Measurements from ENCODE around the gene UBA1. TPM values are rescaled to one million over a fixed set of nuclear protein-coding genes. Genes with fewer than 3 reads are reported as not detected.
A peak's percentile ranks its signal among the peaks of the same experiment; 100 is the strongest.

The UBA1 gene
- total and polyA plus RNA-seq, 2 experiments from 2014 or later, result 146 to 264 TPM

GRCh38 chrX:47217852-47218279 lies 24.2 kb downstream of the UBA1 start:
- WGBS, 2 experiments (ENCODE audit: low coverage in 1 of 2, low lambda C conversion rate in 2 of 2, missing lambda C conversion rate in 2 of 2), result 1 to 3% methylated on average over 19 to 25 of the region's 31 CpGs

GRCh38 chrX:47218280-47218919 lies 24.8 kb downstream of the UBA1 start, which contains the start of gene CDK16:
Gene CDK16, plus strand, starts transcription at chrX:47218681. Its CDS starts 4,877 bp downstream, at chrX:47223558.
- peak; percentile 78 for DNase-seq
- Histone ChIP-seq H3K4me3 (peak within 1 kb of the TSS; percentile 85), H2AFZ (peak within 1 kb of the TSS; percentile 73), H3F3A (ENCODE audit: insufficient read depth) (peaks cover 26% of the 10 kb centered on the region), H3K9ac (peak within 1 kb of the TSS; percentile 100), H3K9me3 (ENCODE audit: low read depth) (no peaks in the 10 kb centered on the region), H3K36me3 (ENCODE audit: low read depth) (no peaks in the 10 kb centered on the region), H3K4me1 (ENCODE audit: insufficient read depth) (peaks cover 25% of the 10 kb centered on the region), H3K27me3 (replicated peaks; ENCODE audit: insufficient read depth) (no peaks in the 10 kb centered on the region), H3K4me2 (ENCODE audit: unreplicated experiment) (peak within 1 kb of the TSS; percentile 86), H4K20me1 (ENCODE audit: insufficient read depth) (no peaks in the 10 kb centered on the region), H3K27ac (peak within 1 kb of the TSS; percentile 99), H3K9me2 (ENCODE audit: insufficient read depth) (no peaks in the 10 kb centered on the region), H3K79me2 (ENCODE audit: insufficient read depth) (peaks cover 39% of the 10 kb centered on the region)
- no peak for TF ChIP-seq EZH2 (IDR thresholded peaks at IDR 0.05; ENCODE audit: insufficient read depth, poor library complexity, severe bottlenecking)
- no peak for TF ChIP-seq EZH2phosphoT487 (IDR thresholded peaks at IDR 0.05; ENCODE audit: insufficient read depth, low read depth)
- in situ Hi-C loops (cut with MboI), result loop anchor here (25.0 kb wide), 1 partner anchor 169 kb away; no protein-coding TSS in a partner anchor
- WGBS, 2 experiments (ENCODE audit: low coverage in 1 of 2, low lambda C conversion rate in 2 of 2, missing lambda C conversion rate in 2 of 2), result 0 to 1% methylated on average over 10 to 32 of the region's 61 CpGs

More at GRCh38 chrX:47217852-47218279, 24.2 kb downstream of the UBA1 start:
- peak; percentile 97 for DNase-seq
- Histone ChIP-seq H3K36me3 (ENCODE audit: low read depth) (no peaks in the 10 kb centered on the region; the same call in 1 of the 2 replicates), H3K4me2 (ENCODE audit: unreplicated experiment) (peak overlapping the region; percentile 72), H3K27me3 (replicated peaks; ENCODE audit: insufficient read depth) (no peaks in the 10 kb centered on the region), H3K4me1 (ENCODE audit: insufficient read depth) (peaks cover 25% of the 10 kb centered on the region), H3K4me3 (peak overlapping the region; percentile 85), H3K9me3 (ENCODE audit: low read depth) (no peaks in the 10 kb centered on the region), H3K9me2 (ENCODE audit: insufficient read depth) (no peaks in the 10 kb centered on the region), H3F3A (ENCODE audit: insufficient read depth) (peaks cover 31% of the 10 kb centered on the region), H2AFZ (peak overlapping the region; percentile 73), H3K27ac (peak overlapping the region; percentile 99), H3K79me2 (ENCODE audit: insufficient read depth) (peaks cover 39% of the 10 kb centered on the region), H4K20me1 (ENCODE audit: insufficient read depth) (no peaks in the 10 kb centered on the region), H3K9ac (peak overlapping the region; percentile 100)
- no peak for TF ChIP-seq EZH2 (IDR thresholded peaks at IDR 0.05; ENCODE audit: insufficient read depth, poor library complexity, severe bottlenecking)
- no peak for TF ChIP-seq EZH2phosphoT487 (IDR thresholded peaks at IDR 0.05; ENCODE audit: insufficient read depth, low read depth)
- in situ Hi-C loops (cut with MboI), result loop anchor here (25.0 kb wide), 1 partner anchor 169 kb away; no protein-coding TSS in a partner anchor

GRCh38 chrX:47218920-47219815 lies 25.5 kb downstream of the UBA1 start:
- Histone ChIP-seq H2AFZ (peak overlapping the region; percentile 22; the same call in 1 of the 2 replicates), H3K79me2 (ENCODE audit: insufficient read depth) (peaks cover 39% of the 10 kb centered on the region), H3K4me3 (peak overlapping the region; percentile 85), H3K4me1 (ENCODE audit: insufficient read depth) (peaks cover 25% of the 10 kb centered on the region), H3K36me3 (ENCODE audit: low read depth) (no peaks in the 10 kb centered on the region), H3K9me3 (ENCODE audit: low read depth) (no peaks in the 10 kb centered on the region), H3K9me2 (ENCODE audit: insufficient read depth) (no peaks in the 10 kb centered on the region), H3F3A (ENCODE audit: insufficient read depth) (peaks cover 20% of the 10 kb centered on the region), H3K27ac (peak overlapping the region; percentile 98), H3K9ac (peak overlapping the region; percentile 100), H4K20me1 (ENCODE audit: insufficient read depth) (no peaks in the 10 kb centered on the region), H3K4me2 (ENCODE audit: unreplicated experiment) (peak overlapping the region; percentile 78), H3K27me3 (replicated peaks; ENCODE audit: insufficient read depth) (no peaks in the 10 kb centered on the region)
- TF ChIP-seq EZH2 (IDR thresholded peaks at IDR 0.05; ENCODE audit: insufficient read depth, poor library complexity, severe bottlenecking), result no peak
- TF ChIP-seq EZH2phosphoT487 (IDR thresholded peaks at IDR 0.05; ENCODE audit: insufficient read depth, low read depth), result no peak
- DNase-seq, result peak; percentile 47
- 0 to 2% methylated on average over 6 to 37 of the region's 60 CpGs for WGBS, 2 experiments (ENCODE audit: low coverage in 1 of 2, low lambda C conversion rate in 2 of 2, missing lambda C conversion rate in 2 of 2)
- in situ Hi-C loops (cut with MboI), result loop anchor here (25.0 kb wide), 1 partner anchor 168 kb away; no protein-coding TSS in a partner anchor

- in situ Hi-C loops (cut with MboI), result loop anchor here (25.0 kb wide), 1 partner anchor 166 kb away; no protein-coding TSS in a partner anchor
- WGBS, 2 experiments (ENCODE audit: low coverage in 1 of 2, low lambda C conversion rate in 2 of 2, missing lambda C conversion rate in 2 of 2), result 48 to 54% methylated on average over 4 of the region's 4 CpGs
- Histone ChIP-seq H3K9ac (no peak overlapping the region), H3K79me2 (ENCODE audit: insufficient read depth) (peaks cover 39% of the 10 kb centered on the region), H3K4me1 (ENCODE audit: insufficient read depth) (peaks cover 18% of the 10 kb centered on the region), H3K9me3 (ENCODE audit: low read depth) (no peaks in the 10 kb centered on the region), H3K4me3 (no peak overlapping the region), H3K4me2 (ENCODE audit: unreplicated experiment) (no peak overlapping the region), H3K27me3 (replicated peaks; ENCODE audit: insufficient read depth) (no peaks in the 10 kb centered on the region), H3K9me2 (ENCODE audit: insufficient read depth) (no peaks in the 10 kb centered on the region), H3K27ac (no peak overlapping the region), H4K20me1 (ENCODE audit: insufficient read depth) (no peaks in the 10 kb centered on the region), H3K36me3 (ENCODE audit: low read depth) (no peaks in the 10 kb centered on the region), H3F3A (ENCODE audit: insufficient read depth) (peaks cover 3% of the 10 kb centered on the region), H2AFZ (no peak overlapping the region)
- no peak for DNase-seq
- TF ChIP-seq EZH2 (IDR thresholded peaks at IDR 0.05; ENCODE audit: insufficient read depth, poor library complexity, severe bottlenecking) (no peak), EZH2phosphoT487 (IDR thresholded peaks at IDR 0.05; ENCODE audit: insufficient read depth, low read depth) (no peak)
Observed at GRCh38 chrX:47221756-47222155, 28.1 kb downstream of the UBA1 start.

Measured in GM23248 (cell line).